ENCODE data around the gene EEF1A1. TPM values are rescaled to one million over a fixed set of nuclear protein-coding genes. Genes with fewer than 3 reads are reported as not detected.
"Not testable (repeated sequence)": the region's sequence is repeated elsewhere in the genome, so short reads cannot be mapped to it uniquely, and the experiment has no call there.

Gene EEF1A1
- total RNA-seq, 1 donor from 2014 or later = 11,105 TPM

DNA sequence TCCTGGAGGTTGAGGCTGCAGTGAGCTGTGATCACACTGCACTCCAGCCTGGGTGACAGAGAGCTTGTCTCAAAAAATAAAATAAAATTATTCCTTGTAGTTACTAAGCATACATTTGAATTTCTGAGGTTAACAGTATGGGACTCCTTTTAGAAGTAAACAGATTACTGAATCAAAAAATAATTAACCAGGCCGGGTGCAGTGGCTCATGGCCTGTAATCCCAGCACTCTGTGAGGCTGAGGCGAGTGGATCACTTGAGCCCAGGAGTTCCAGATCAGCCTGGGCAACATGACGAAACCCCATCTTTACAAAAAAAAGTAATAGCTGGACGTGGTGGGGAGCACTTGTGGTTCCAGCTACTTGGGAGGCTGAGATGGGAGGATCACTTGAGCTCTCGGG is 22.1 kb upstream of the EEF1A1 start:
- Mint-ChIP-seq H3K4me3 (no peak overlapping the region), H3K9me3 (no peaks in the 10 kb centered on the region), H3K36me3 (no peaks in the 10 kb centered on the region), H3K27me3 (ENCODE audit: low read depth) (no peaks in the 10 kb centered on the region), H3K4me1 (no peaks in the 10 kb centered on the region), H3K27ac (no peak overlapping the region)
- no peak for TF ChIP-seq CTCF (IDR thresholded peaks at IDR 0.05; ENCODE audit: unreplicated experiment)
- DNase-seq (ENCODE audit: low spot score in 2 of 2, unreplicated experiment in 2 of 2) = no peak

GRCh38 chr6:73542481-73542880 is 21.6 kb upstream of the EEF1A1 start:
- not testable (repeated sequence) for H3K36me3 Mint-ChIP-seq; H3K9me3 Mint-ChIP-seq; H3K27ac Mint-ChIP-seq; H3K27me3 Mint-ChIP-seq (ENCODE audit: low read depth); H3K4me1 Mint-ChIP-seq; H3K4me3 Mint-ChIP-seq; DNase-seq (ENCODE audit: low spot score in 2 of 2, unreplicated experiment in 2 of 2)

DNA sequence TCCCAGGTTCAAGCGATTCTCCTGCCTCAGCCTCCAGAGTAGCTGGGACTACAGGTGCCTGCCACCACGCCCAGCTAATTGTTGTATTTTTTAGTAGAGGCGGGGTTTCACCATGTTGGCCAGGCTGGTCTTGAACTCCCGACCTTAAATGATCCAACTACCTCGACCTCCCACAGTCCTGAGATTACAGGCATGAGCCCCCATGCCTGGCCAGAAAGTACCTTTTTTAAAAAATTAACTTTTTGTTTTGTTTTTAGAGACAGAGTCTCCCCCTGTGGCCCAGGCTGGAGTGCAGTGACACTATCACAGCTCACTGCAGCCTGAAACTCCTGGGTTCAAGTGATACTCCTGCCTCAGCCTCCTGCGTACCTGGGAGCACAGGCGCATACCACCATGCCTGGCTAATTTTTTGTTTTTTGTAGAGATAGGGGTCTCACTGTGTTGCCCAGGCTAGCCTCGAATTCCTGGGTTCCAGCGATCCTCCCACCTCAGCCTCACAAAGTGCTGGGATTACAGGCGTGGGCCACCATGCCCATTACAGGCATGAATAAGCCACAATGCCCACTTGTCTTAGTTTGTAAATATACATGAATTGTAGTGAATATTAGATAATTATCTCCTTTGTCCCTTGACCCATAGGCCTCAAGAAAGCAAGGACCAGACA is 17.4 kb upstream of the EEF1A1 start:
- Mint-ChIP-seq H3K36me3 (no peaks in the 10 kb centered on the region), H3K27me3 (ENCODE audit: low read depth) (no peaks in the 10 kb centered on the region), H3K9me3 (peaks cover 4% of the 10 kb centered on the region), H3K4me1 (no peaks in the 10 kb centered on the region), H3K4me3 (no peak overlapping the region), H3K27ac (no peak overlapping the region)
- DNase-seq (ENCODE audit: low spot score in 2 of 2, unreplicated experiment in 2 of 2) = no peak
- TF ChIP-seq CTCF (IDR thresholded peaks at IDR 0.05; ENCODE audit: unreplicated experiment) = no peak

DNA sequence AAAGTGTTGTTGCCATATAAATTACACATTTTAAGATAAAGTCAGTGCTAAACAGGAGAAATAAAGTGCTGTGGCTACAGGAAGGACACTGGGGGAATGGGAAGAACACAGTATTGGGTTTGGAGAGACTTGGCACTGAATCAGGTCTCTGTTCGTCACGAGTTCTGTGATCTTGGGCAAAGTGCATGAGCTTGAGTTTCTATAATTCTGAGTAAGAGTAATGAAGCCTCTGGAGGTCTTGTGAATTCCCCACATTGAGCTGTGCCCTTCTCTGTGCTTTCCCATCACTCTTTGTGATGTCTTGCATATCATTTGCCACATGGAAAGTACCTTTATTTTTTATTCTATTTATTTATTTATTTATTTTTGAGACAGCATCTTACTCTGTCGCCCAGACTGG is 16.8 kb upstream of the EEF1A1 start:
- DNase-seq (ENCODE audit: low spot score in 2 of 2, unreplicated experiment in 2 of 2) = no peak
- no peaks in the 10 kb centered on the region for H3K36me3 Mint-ChIP-seq
- H3K27ac Mint-ChIP-seq = no peak overlapping the region
- H3K9me3 Mint-ChIP-seq = peaks cover 4% of the 10 kb centered on the region
- no peaks in the 10 kb centered on the region for H3K27me3 Mint-ChIP-seq (ENCODE audit: low read depth)
- no peaks in the 10 kb centered on the region for H3K4me1 Mint-ChIP-seq
- no peak overlapping the region for H3K4me3 Mint-ChIP-seq
- TF ChIP-seq CTCF (IDR thresholded peaks at IDR 0.05; ENCODE audit: unreplicated experiment) = no peak

GRCh38 chr6:73534628-73535027 is 13.8 kb upstream of the EEF1A1 start:
- Mint-ChIP-seq H3K9me3 (peaks cover 4% of the 10 kb centered on the region), H3K36me3 (no peaks in the 10 kb centered on the region), H3K4me1 (no peaks in the 10 kb centered on the region), H3K4me3 (no peak overlapping the region), H3K27ac (no peak overlapping the region), H3K27me3 (ENCODE audit: low read depth) (no peaks in the 10 kb centered on the region)
- no peak for TF ChIP-seq CTCF (IDR thresholded peaks at IDR 0.05; ENCODE audit: unreplicated experiment)
- no peak for DNase-seq (ENCODE audit: low spot score in 2 of 2, unreplicated experiment in 2 of 2)

- Mint-ChIP-seq H3K4me1 (peaks cover 6% of the 10 kb centered on the region), H3K4me3 (no peak overlapping the region), H3K36me3 (no peaks in the 10 kb centered on the region), H3K9me3 (peaks cover 4% of the 10 kb centered on the region), H3K27ac (no peak overlapping the region), H3K27me3 (ENCODE audit: low read depth) (no peaks in the 10 kb centered on the region)
- no peak for DNase-seq (ENCODE audit: low spot score in 2 of 2, unreplicated experiment in 2 of 2)
- no peak for TF ChIP-seq CTCF (IDR thresholded peaks at IDR 0.05; ENCODE audit: unreplicated experiment)
Measured at GRCh38 chr6:73532293-73532692, 11.5 kb upstream of the EEF1A1 start.

Data from mesothelial cell of epicardium (in vitro differentiated cells).